ENCODE results near the gene TNFRSF12A.

Gene TNFRSF12A

GRCh38 chr16:3026003-3026378, 5.8 kb downstream of the TNFRSF12A start:
- DNase-seq (ENCODE audit: extremely low spot score) = no peak
- ChIA-PET CTCF (interaction anchor here (0.6 kb wide), 2 partner anchors 36 to 104 kb away, joined by 3 read pairs; no protein-coding TSS in a partner anchor), POLR2A (no interaction called here)
- TF ChIP-seq L3MBTL2 (conservative IDR thresholded peaks at IDR 0.05) (no peak), LEF1 (IDR thresholded peaks at IDR 0.05; ENCODE audit: borderline replicate concordance) (no peak), ELF4 (IDR thresholded peaks at IDR 0.05) (no peak), FOXA1 (IDR thresholded peaks at IDR 0.05) (no peak), NFRKB (IDR thresholded peaks at IDR 0.05) (no peak), ZNF384 (IDR thresholded peaks at IDR 0.05) (no peak), FOXM1 (IDR thresholded peaks at IDR 0.05; ENCODE audit: borderline replicate concordance) (no peak), SP1 (IDR thresholded peaks at IDR 0.05) (no peak)

DNA sequence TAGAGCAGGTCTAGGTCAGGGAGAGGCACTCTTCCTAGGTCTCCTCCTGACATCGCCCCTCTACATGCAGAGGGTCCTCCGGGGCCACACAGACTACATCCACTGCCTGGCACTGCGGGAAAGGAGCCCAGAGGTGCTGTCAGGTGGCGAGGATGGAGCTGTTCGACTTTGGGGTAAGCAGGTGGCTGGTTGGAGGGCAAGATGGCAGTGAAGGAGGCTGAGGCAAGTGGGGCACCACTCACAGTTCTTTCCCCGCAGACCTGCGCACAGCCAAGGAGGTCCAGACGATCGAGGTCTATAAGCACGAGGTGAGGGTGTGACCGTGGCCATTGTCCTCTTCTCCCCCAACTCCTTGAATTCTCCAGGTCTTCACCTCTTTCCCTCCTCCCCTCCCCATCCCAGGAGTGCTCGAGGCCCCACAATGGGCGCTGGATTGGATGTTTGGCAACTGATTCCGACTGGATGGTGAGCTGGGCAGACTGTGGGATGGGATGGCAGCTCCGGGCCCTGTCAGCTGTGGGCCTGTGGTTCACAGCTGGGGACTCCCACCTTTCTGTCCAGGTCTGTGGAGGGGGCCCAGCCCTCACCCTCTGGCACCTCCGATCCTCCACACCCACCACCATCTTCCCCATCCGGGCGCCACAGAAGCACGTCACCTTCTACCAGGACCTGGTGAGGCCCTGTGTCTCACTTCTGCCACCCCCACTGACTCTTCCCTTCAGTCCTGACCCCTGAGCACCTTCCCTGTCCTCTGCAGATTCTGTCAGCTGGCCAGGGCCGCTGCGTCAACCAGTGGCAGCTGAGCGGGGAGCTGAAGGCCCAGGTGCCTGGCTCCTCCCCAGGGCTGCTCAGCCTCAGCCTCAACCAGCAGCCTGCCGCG, 6.7 kb downstream of the TNFRSF12A start:
- DNase-seq (ENCODE audit: extremely low spot score) = no peak
- ChIA-PET CTCF (interaction anchor here (0.6 to 1.9 kb wide), 6 partner anchors 9 to 81 kb away, joined by 3 to 20 read pairs (median 4); partner anchors contain the start of gene CLDN6), POLR2A (interaction anchor here (1.2 to 2.0 kb wide), 2 partner anchors 8 to 19 kb away, joined by 5 to 17 read pairs; partner anchors contain the start of gene CLDN6)
- TF ChIP-seq FOXA1 (IDR thresholded peaks at IDR 0.05) (no peak), FOXM1 (IDR thresholded peaks at IDR 0.05; ENCODE audit: borderline replicate concordance) (no peak), NFRKB (IDR thresholded peaks at IDR 0.05) (no peak), ELF4 (IDR thresholded peaks at IDR 0.05) (no peak), ARNT (IDR thresholded peaks at IDR 0.05) (no peak), TARDBP (IDR thresholded peaks at IDR 0.05) (no peak), BHLHE40 (IDR thresholded peaks at IDR 0.05; ENCODE audit: borderline replicate concordance) (no peak), LEF1 (IDR thresholded peaks at IDR 0.05; ENCODE audit: borderline replicate concordance) (no peak), L3MBTL2 (conservative IDR thresholded peaks at IDR 0.05) (no peak), FOXK2 (IDR thresholded peaks at IDR 0.05) (no peak), SUZ12 (IDR thresholded peaks at IDR 0.05) (no peak), CTBP1 (IDR thresholded peaks at IDR 0.05; ENCODE audit: borderline replicate concordance) (no peak), SP1 (IDR thresholded peaks at IDR 0.05) (no peak), ZNF384 (IDR thresholded peaks at IDR 0.05) (no peak), HDGF (IDR thresholded peaks at IDR 0.05; ENCODE audit: borderline replicate concordance) (no peak)
- TF ChIP-seq, protein P1, sequence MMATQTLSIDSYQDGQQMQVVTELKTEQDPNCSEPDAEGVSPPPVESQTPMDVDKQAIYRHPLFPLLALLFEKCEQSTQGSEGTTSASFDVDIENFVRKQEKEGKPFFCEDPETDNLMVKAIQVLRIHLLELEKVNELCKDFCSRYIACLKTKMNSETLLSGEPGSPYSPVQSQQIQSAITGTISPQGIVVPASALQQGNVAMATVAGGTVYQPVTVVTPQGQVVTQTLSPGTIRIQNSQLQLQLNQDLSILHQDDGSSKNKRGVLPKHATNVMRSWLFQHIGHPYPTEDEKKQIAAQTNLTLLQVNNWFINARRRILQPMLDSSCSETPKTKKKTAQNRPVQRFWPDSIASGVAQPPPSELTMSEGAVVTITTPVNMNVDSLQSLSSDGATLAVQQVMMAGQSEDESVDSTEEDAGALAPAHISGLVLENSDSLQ (IDR thresholded peaks at IDR 0.05) = no peak

GRCh38 chr16:3027489-3027795, 7.3 kb downstream of the TNFRSF12A start:
- POLR2A ChIA-PET = interaction anchor here (1.0 to 2.0 kb wide), 7 partner anchors 9 to 108 kb away, joined by 4 to 17 read pairs (median 5); partner anchors contain the start of genes CLDN6, PKMYT1 and ZNF213
- no peak for TF ChIP-seq FOXM1 (IDR thresholded peaks at IDR 0.05; ENCODE audit: borderline replicate concordance)
- TF ChIP-seq CTBP1 (IDR thresholded peaks at IDR 0.05; ENCODE audit: borderline replicate concordance) = no peak
- no peak for TF ChIP-seq SUZ12 (IDR thresholded peaks at IDR 0.05)
- CTCF ChIA-PET = interaction anchor here (0.6 to 1.9 kb wide), 14 partner anchors 8 to 80 kb away, joined by 3 to 20 read pairs (median 4); partner anchors contain the start of genes CLDN6 and TNFRSF12A
- DNase-seq (ENCODE audit: extremely low spot score) = no peak

DNA sequence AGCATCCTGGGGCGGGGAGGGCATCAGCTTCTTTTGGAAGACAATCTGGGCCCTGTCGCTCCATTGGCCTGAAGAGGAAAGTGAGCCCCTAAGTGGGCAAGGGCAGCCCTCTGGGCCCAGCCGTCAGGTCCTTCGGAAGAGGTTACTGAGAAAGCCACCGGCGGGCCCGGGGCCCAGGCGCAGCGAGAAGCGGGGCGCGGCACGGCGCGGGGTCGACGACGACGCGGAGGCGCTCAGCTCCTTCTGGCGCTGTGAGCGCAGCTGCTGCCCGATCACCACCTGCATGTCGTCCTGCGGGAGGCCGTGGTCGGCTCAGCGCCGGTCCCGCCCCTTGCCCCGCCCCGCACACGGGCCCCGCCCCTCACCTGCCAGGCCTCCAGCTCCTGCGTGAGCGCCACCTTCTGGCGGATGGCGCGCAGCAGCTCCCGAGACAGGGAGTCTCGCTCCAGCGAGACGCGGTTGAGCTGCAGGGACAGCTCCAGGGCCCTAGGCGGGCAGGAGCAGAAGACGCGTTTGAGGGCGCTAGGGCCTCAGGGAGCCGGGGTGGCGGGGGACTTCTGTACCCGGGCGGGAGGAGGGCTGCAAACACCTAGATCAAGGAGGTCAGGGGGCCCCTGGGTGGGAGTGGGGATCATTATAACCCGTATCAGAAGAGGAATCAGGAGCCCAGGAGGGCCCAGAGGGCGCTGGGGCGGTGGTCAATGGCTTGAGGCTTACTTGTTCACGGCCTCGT, 8.0 kb downstream of the TNFRSF12A start:
- DNase-seq (ENCODE audit: extremely low spot score) = peak; percentile 94
- POLR2A ChIA-PET = interaction anchor here (1.0 to 2.0 kb wide), 8 partner anchors 8 to 107 kb away, joined by 4 to 17 read pairs (median 6); partner anchors contain the start of genes CLDN6, PKMYT1, TNFRSF12A and ZNF213
- no peak for TF ChIP-seq FOXM1 (IDR thresholded peaks at IDR 0.05; ENCODE audit: borderline replicate concordance)
- TF ChIP-seq ELF4 (IDR thresholded peaks at IDR 0.05) = no peak
- no peak for TF ChIP-seq TARDBP (IDR thresholded peaks at IDR 0.05)
- TF ChIP-seq HDGF (IDR thresholded peaks at IDR 0.05; ENCODE audit: borderline replicate concordance) = no peak
- TF ChIP-seq FOXA1 (IDR thresholded peaks at IDR 0.05) = no peak
- CTCF ChIA-PET = interaction anchor here (0.7 to 1.9 kb wide), 15 partner anchors 8 to 96 kb away, joined by 3 to 20 read pairs (median 4); partner anchors contain the start of genes CLDN6, CLDN9 and TNFRSF12A

DNA sequence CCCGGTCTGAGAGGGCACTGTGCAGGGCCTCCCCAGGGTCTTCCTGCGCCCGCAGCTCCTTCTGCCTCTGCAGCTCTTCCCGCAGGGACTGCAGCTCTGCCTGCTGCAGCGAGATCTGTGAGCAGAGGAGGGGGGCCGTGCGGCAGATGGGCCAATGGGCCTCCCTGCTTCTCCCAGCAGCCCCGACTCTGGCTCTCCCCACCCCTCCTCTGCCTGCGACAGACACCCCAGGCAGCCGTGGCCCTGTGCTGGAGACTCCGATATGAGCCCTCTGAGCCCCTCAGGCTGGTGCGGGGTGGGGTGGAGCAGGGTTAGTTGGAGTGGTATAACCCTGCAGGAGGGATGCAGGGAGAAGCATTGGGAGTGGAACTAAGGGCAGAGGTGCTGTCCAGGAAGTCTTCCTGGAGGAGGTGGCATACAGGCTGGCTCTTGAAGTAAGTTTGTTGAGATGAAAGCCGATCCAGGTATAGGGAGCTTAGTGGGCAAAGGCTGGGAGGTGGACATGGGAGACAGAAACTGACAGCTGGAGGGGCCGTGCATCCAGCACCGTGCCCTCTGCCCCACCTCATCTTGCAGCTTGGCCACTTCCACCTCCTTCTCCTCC, 8.7 kb downstream of the TNFRSF12A start:
- CTCF ChIA-PET = interaction anchor here (1.0 to 1.9 kb wide), 13 partner anchors 9 to 48 kb away, joined by 3 to 20 read pairs (median 5); partner anchors contain the start of genes CLDN6, CLDN9 and TNFRSF12A
- DNase-seq (ENCODE audit: extremely low spot score) = no peak
- POLR2A ChIA-PET = interaction anchor here (1.2 to 2.0 kb wide), 5 partner anchors 9 to 48 kb away, joined by 5 to 17 read pairs (median 7); partner anchors contain the start of genes CLDN6, PKMYT1 and TNFRSF12A
- TF ChIP-seq FOXM1 (IDR thresholded peaks at IDR 0.05; ENCODE audit: borderline replicate concordance) (no peak), LEF1 (IDR thresholded peaks at IDR 0.05; ENCODE audit: borderline replicate concordance) (no peak), SP1 (IDR thresholded peaks at IDR 0.05) (no peak), BHLHE40 (IDR thresholded peaks at IDR 0.05; ENCODE audit: borderline replicate concordance) (no peak), ZNF384 (IDR thresholded peaks at IDR 0.05) (no peak), CTBP1 (IDR thresholded peaks at IDR 0.05; ENCODE audit: borderline replicate concordance) (no peak), SUZ12 (IDR thresholded peaks at IDR 0.05) (no peak), FOXK2 (IDR thresholded peaks at IDR 0.05) (no peak), NFRKB (IDR thresholded peaks at IDR 0.05) (no peak), TARDBP (IDR thresholded peaks at IDR 0.05) (no peak)
- TF ChIP-seq, protein P1 (IDR thresholded peaks at IDR 0.05) = no peak

Data from HEK293T (cell line).